IMR-90 (cell line): ENCODE data around the gene SHROOM3.

Experiments used
- TF ChIP-seq, protein P1 (sequence below): conservative IDR thresholded peaks from 2 replicates; pipeline ENCODE4 v1.5.1; 2012; ENCODE audit warnings: mild to moderate bottlenecking, low read depth, low read length, improper control_type of control experiment
- TF ChIP-seq, protein P2 (sequence below): fragments of 150-350 bp; IDR thresholded peaks from 2 replicates; pipeline ENCODE4 v1.6.1; 2017; ENCODE audit warnings: mild to moderate bottlenecking, antibody characterized with exemption, low read length, low read depth

DNA sequence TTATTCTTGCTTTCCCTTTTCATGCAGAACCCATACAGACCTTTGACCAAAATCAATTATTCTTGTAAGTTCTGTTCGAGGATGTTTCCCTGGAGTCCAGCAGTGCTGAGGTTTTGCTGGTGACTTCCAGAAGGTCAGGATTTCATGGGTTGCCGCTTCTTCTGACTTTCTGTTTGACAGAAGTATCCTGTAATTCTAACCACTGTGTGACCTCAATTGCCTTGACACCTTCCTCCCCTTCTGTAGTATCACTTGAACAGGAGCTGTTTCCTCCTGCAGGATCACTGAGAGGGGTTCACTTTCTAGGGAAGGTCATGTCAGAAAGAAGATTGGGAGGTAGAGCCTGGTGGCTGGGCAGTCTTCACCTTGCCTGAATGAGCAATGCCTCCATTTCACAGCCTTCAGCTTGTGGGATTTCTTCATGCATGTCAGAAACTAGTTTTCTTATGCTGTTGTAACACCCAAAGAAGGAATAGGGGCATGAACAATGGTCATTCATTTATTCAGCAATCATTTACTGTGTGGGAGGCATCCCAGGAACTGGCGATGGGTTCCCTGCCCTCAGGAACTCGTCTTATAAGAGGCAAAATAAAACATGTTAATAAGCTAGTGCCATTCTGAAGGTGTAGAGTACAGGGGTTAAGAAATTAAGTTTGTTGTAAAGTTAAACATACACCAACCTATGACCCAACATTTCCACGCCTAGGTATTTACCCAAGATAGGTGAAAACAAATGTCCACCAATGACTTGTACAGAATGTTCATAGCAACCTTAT lies 257.0 kb downstream of the SHROOM3 start:
- TF ChIP-seq, protein P1, sequence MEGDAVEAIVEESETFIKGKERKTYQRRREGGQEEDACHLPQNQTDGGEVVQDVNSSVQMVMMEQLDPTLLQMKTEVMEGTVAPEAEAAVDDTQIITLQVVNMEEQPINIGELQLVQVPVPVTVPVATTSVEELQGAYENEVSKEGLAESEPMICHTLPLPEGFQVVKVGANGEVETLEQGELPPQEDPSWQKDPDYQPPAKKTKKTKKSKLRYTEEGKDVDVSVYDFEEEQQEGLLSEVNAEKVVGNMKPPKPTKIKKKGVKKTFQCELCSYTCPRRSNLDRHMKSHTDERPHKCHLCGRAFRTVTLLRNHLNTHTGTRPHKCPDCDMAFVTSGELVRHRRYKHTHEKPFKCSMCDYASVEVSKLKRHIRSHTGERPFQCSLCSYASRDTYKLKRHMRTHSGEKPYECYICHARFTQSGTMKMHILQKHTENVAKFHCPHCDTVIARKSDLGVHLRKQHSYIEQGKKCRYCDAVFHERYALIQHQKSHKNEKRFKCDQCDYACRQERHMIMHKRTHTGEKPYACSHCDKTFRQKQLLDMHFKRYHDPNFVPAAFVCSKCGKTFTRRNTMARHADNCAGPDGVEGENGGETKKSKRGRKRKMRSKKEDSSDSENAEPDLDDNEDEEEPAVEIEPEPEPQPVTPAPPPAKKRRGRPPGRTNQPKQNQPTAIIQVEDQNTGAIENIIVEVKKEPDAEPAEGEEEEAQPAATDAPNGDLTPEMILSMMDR = no peak
- TF ChIP-seq, protein P2, sequence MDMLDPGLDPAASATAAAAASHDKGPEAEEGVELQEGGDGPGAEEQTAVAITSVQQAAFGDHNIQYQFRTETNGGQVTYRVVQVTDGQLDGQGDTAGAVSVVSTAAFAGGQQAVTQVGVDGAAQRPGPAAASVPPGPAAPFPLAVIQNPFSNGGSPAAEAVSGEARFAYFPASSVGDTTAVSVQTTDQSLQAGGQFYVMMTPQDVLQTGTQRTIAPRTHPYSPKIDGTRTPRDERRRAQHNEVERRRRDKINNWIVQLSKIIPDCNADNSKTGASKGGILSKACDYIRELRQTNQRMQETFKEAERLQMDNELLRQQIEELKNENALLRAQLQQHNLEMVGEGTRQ = no peak
